HEK293 (cell line): Measurements from ENCODE around the gene NCK2.

Experiments
- CTCF ChIA-PET: fragments of 350-600 bp; formaldehyde crosslinking; extraction: SDS; loops from one replicate; lab custom pipeline; 2021; ENCODE audit warnings: antibody characterized with exemption; lab: Yijun Ruan, JAX
- POLR2A ChIA-PET: fragments of 300-600 bp; formaldehyde crosslinking; extraction: SDS; loops from one replicate; lab custom pipeline; 2020; ENCODE audit warnings: antibody characterized with exemption, inconsistent platforms; lab: Yijun Ruan, JAX
- H3K27ac ChIP-seq: fragments of 200-500 bp; sonication (Bioruptor generic); 2 replicates; pipeline ENCODE4 v1.5.1; 2014; ENCODE audit warnings: low read depth, low read length, control low read depth, inconsistent platforms; ENCODE audit errors: extremely low read depth
- H3K36me3 ChIP-seq, 2 experiments: fragments of 200-500 bp in 1 of 2; sonication (Bioruptor generic) in 1 of 2; 1 replicate in 1 of 2; 2 replicates in 1 of 2; pipeline ENCODE4 v1.5.1; 2014 to 2017; ENCODE audit warnings: inconsistent platforms in 2 of 2, low read length in 2 of 2; ENCODE audit not compliant: control insufficient read depth in 2 of 2, insufficient read depth in 1 of 2
- H3K4me1 ChIP-seq: fragments of 200-500 bp; sonication (Bioruptor generic); 2 replicates; pipeline ENCODE4 v1.5.1; 2014; ENCODE audit warnings: mild to moderate bottlenecking, low read length, inconsistent platforms; ENCODE audit not compliant: control insufficient read depth, insufficient read depth
- H3K4me3 ChIP-seq: 2 replicates; pipeline ENCODE4 v1.5.1; 2011; ENCODE audit warnings: low read depth, mild to moderate bottlenecking, control low read depth, low read length, moderate library complexity
- H3K9me3 ChIP-seq: fragments of 200-500 bp; sonication (Bioruptor generic); 2 replicates; pipeline ENCODE4 v1.5.1; 2014; ENCODE audit warnings: low read depth, low read length, inconsistent platforms; ENCODE audit not compliant: control insufficient read depth, insufficient read depth
- MYNN ChIP-seq: fragments of 450-650 bp; formaldehyde crosslinking; IDR thresholded peaks from 2 replicates; pipeline ENCODE4 v1.5.1; 2016; ENCODE audit warnings: missing biosample characterization, missing genetic modification characterization, borderline replicate concordance
- OSR2 ChIP-seq: fragments of 450-650 bp; formaldehyde crosslinking; IDR thresholded peaks from 2 replicates; pipeline ENCODE4 v1.5.1; 2016; ENCODE audit warnings: missing biosample characterization, missing genetic modification characterization
- PRDM2 ChIP-seq: fragments of 450-650 bp; formaldehyde crosslinking; IDR thresholded peaks from 2 replicates; pipeline ENCODE4 v1.5.1; 2016; ENCODE audit warnings: missing biosample characterization, missing genetic modification characterization, borderline replicate concordance
- SCRT2 ChIP-seq: fragments of 450-650 bp; formaldehyde crosslinking; IDR thresholded peaks from 2 replicates; pipeline ENCODE4 v1.5.1; 2016; ENCODE audit warnings: missing biosample characterization, missing genetic modification characterization
- SP2 ChIP-seq: fragments of 450-650 bp; formaldehyde crosslinking; IDR thresholded peaks from 2 replicates; pipeline ENCODE4 v1.5.1; 2016; ENCODE audit warnings: missing biosample characterization, missing genetic modification characterization
- WT1 ChIP-seq: fragments of 450-650 bp; formaldehyde crosslinking; IDR thresholded peaks from 2 replicates; pipeline ENCODE4 v1.5.1; 2016; ENCODE audit warnings: missing biosample characterization, missing genetic modification characterization
- ZNF112 ChIP-seq: fragments of 450-650 bp; formaldehyde crosslinking; IDR thresholded peaks from 2 replicates; pipeline ENCODE4 v1.5.0; 2017; ENCODE audit warnings: missing biosample characterization, missing genetic modification characterization
- ZNF138 ChIP-seq: fragments of 450-650 bp; formaldehyde crosslinking; IDR thresholded peaks from 2 replicates; pipeline ENCODE4 v1.5.1; 2016; ENCODE audit warnings: missing biosample characterization, missing genetic modification characterization, borderline replicate concordance
- ZNF155 ChIP-seq: fragments of 450-650 bp; formaldehyde crosslinking; IDR thresholded peaks from 2 replicates; pipeline ENCODE4 v1.5.1; 2016; ENCODE audit warnings: missing biosample characterization, missing genetic modification characterization
- ZNF174 ChIP-seq: fragments of 450-650 bp; formaldehyde crosslinking; IDR thresholded peaks from 2 replicates; pipeline ENCODE4 v1.5.0; 2017; ENCODE audit warnings: missing biosample characterization, mild to moderate bottlenecking, missing genetic modification characterization
- ZNF175 ChIP-seq: fragments of 450-650 bp; formaldehyde crosslinking; IDR thresholded peaks from 2 replicates; pipeline ENCODE4 v1.5.1; 2016; ENCODE audit warnings: missing biosample characterization, missing genetic modification characterization
- ZNF19 ChIP-seq: fragments of 450-650 bp; formaldehyde crosslinking; IDR thresholded peaks from 2 replicates; pipeline ENCODE4; 2016; ENCODE audit warnings: missing biosample characterization, missing genetic modification characterization, low read depth
- ZNF211 ChIP-seq: fragments of 450-650 bp; formaldehyde crosslinking; IDR thresholded peaks from 2 replicates; pipeline ENCODE4 v1.5.1; 2016; ENCODE audit warnings: low read depth, missing biosample characterization, missing genetic modification characterization
- ZNF26 ChIP-seq: fragments of 450-650 bp; formaldehyde crosslinking; IDR thresholded peaks from 2 replicates; pipeline ENCODE4 v1.5.1; 2016; ENCODE audit warnings: missing biosample characterization, missing genetic modification characterization
- ZNF311 ChIP-seq: fragments of 450-650 bp; formaldehyde crosslinking; IDR thresholded peaks from 2 replicates; pipeline ENCODE4 v1.5.1; 2017; ENCODE audit warnings: missing biosample characterization, missing genetic modification characterization, borderline replicate concordance
- ZNF48 ChIP-seq: fragments of 450-650 bp; formaldehyde crosslinking; IDR thresholded peaks from 2 replicates; pipeline ENCODE4 v1.5.1; 2016; ENCODE audit warnings: missing biosample characterization, missing genetic modification characterization
- ZNF623 ChIP-seq: fragments of 450-650 bp; formaldehyde crosslinking; IDR thresholded peaks from 2 replicates; pipeline ENCODE4 v1.5.1; 2016; ENCODE audit warnings: missing biosample characterization, missing genetic modification characterization
- ZNF645 ChIP-seq: fragments of 450-650 bp; formaldehyde crosslinking; IDR thresholded peaks from 2 replicates; pipeline ENCODE4; 2016; ENCODE audit warnings: missing biosample characterization, missing genetic modification characterization
- ZNF658 ChIP-seq: fragments of 450-650 bp; formaldehyde crosslinking; IDR thresholded peaks from 2 replicates; pipeline ENCODE4; 2016; ENCODE audit warnings: missing biosample characterization, missing genetic modification characterization
- ZNF707 ChIP-seq: fragments of 450-650 bp; formaldehyde crosslinking; IDR thresholded peaks from 2 replicates; pipeline ENCODE4 v1.5.1; 2016; ENCODE audit warnings: missing biosample characterization, missing genetic modification characterization
- ZNF76 ChIP-seq: fragments of 450-650 bp; formaldehyde crosslinking; IDR thresholded peaks from 2 replicates; pipeline ENCODE4; 2016; ENCODE audit warnings: low read depth, missing biosample characterization, missing genetic modification characterization, borderline replicate concordance
- ZNF792 ChIP-seq: fragments of 450-650 bp; formaldehyde crosslinking; IDR thresholded peaks from 2 replicates; pipeline ENCODE4 v1.5.1; 2016; ENCODE audit warnings: missing biosample characterization, missing genetic modification characterization
- ZNF837 ChIP-seq: fragments of 450-650 bp; formaldehyde crosslinking; IDR thresholded peaks from 2 replicates; pipeline ENCODE4 v1.5.1; 2016; ENCODE audit warnings: missing biosample characterization, missing genetic modification characterization
- ZSCAN16 ChIP-seq: fragments of 450-650 bp; formaldehyde crosslinking; IDR thresholded peaks from 2 replicates; pipeline ENCODE4 v1.5.1; 2016; ENCODE audit warnings: missing biosample characterization, missing genetic modification characterization
- TF ChIP-seq, protein P1 (sequence below): fragments of 450-650 bp; formaldehyde crosslinking; IDR thresholded peaks from 2 replicates; pipeline ENCODE4 v1.5.1; 2016; ENCODE audit warnings: missing biosample characterization, missing genetic modification characterization, low read depth

The NCK2 gene

DNA sequence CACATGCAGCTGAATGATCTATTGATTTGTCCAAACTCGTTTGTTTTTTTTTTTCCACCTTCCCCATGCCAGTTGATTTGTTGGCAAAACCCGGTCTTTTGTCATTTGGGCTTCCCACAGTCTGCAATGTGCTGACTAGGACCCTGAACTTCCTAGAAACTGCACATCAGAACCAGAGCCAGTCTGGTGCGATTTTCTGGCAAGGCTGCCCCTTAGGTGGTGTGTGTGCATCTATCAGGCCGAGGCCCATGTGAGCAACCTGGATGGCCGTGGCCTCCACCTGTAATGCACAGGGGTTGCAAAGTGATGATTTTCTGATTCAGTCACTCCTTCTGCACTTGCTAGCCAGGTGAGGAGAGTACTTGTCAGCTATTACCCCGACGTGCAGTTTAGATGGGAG, 47.8 kb downstream of the NCK2 start:
- CTCF ChIA-PET = interaction anchor here (0.6 kb wide), 1 partner anchor 178 kb away, joined by 10 read pairs; no protein-coding TSS in a partner anchor
- POLR2A ChIA-PET = no interaction called here
- H3K4me1 ChIP-seq = peaks cover 22% of the 10 kb centered on the region

GRCh38 chr2:105793196-105793975, 48.7 kb downstream of the NCK2 start:
- H3K27ac ChIP-seq = no peak overlapping the region
- CTCF ChIA-PET = no interaction called here
- H3K4me3 ChIP-seq = no peak overlapping the region
- no peaks in the 10 kb centered on the region for H3K9me3 ChIP-seq
- POLR2A ChIA-PET = no interaction called here
- H3K4me1 ChIP-seq = peaks cover 22% of the 10 kb centered on the region
- no peak for TF ChIP-seq ZNF76 (tag by site-specific recombination)
- TF ChIP-seq ZNF211 (tag by site-specific recombination) = no peak
- no peak for TF ChIP-seq ZNF112 (tag by site-specific recombination)
- no peak for TF ChIP-seq MYNN (tag by site-specific recombination)
- TF ChIP-seq OSR2 (tag by site-specific recombination) = no peak
- no peak for TF ChIP-seq ZNF48
- TF ChIP-seq ZNF837 (tag by site-specific recombination) = no peak
- TF ChIP-seq PRDM2 (tag by site-specific recombination) = no peak
- TF ChIP-seq ZNF26 (tag by site-specific recombination) = no peak
- TF ChIP-seq SP2 (tag by site-specific recombination) = no peak
- no peaks in the 10 kb centered on the region for H3K36me3 ChIP-seq

More for the DNA sequence above, 47.8 kb downstream of the NCK2 start:
- H3K27ac ChIP-seq = no peak overlapping the region
- no peak overlapping the region for H3K4me3 ChIP-seq
- H3K9me3 ChIP-seq = no peaks in the 10 kb centered on the region
- TF ChIP-seq ZNF707 (tag by site-specific recombination) = no peak
- TF ChIP-seq ZNF138 = no peak
- TF ChIP-seq ZNF155 (tag by site-specific recombination) = no peak
- no peak for TF ChIP-seq ZNF175 (tag by site-specific recombination)
- no peak for TF ChIP-seq ZNF311 (tag by site-specific recombination)
- no peak for TF ChIP-seq ZNF174 (tag by site-specific recombination)
- TF ChIP-seq, protein P1, sequence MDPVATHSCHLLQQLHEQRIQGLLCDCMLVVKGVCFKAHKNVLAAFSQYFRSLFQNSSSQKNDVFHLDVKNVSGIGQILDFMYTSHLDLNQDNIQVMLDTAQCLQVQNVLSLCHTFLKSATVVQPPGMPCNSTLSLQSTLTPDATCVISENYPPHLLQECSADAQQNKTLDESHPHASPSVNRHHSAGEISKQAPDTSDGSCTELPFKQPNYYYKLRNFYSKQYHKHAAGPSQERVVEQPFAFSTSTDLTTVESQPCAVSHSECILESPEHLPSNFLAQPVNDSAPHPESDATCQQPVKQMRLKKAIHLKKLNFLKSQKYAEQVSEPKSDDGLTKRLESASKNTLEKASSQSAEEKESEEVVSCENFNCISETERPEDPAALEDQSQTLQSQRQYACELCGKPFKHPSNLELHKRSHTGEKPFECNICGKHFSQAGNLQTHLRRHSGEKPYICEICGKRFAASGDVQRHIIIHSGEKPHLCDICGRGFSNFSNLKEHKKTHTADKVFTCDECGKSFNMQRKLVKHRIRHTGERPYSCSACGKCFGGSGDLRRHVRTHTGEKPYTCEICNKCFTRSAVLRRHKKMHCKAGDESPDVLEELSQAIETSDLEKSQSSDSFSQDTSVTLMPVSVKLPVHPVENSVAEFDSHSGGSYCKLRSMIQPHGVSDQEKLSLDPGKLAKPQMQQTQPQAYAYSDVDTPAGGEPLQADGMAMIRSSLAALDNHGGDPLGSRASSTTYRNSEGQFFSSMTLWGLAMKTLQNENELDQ = no peak
- no peak for TF ChIP-seq WT1 (tag by site-specific recombination)
- no peak for TF ChIP-seq ZNF658
- no peak for TF ChIP-seq SCRT2
- TF ChIP-seq OSR2 (tag by site-specific recombination) = no peak
- no peak for TF ChIP-seq ZSCAN16
- TF ChIP-seq ZNF792 (tag by site-specific recombination) = no peak
- TF ChIP-seq ZNF623 = no peak
- no peak for TF ChIP-seq ZNF645
- TF ChIP-seq ZNF19 (tag by site-specific recombination) = no peak
- no peaks in the 10 kb centered on the region for H3K36me3 ChIP-seq
